D721Med (cell line): Measurements from ENCODE around the gene TIGD6.

Experiments used
- DNase-seq: peaks from one replicate; pipeline ENCODE4 v3.0.0; 2011; ENCODE audit warnings: low spot score; ENCODE audit not compliant: insufficient read length
- FAIRE-seq: peaks from 2 replicates; lab custom pipeline; 2011; peaks lifted over from hg19 to GRCh38; lab: Jason Lieb, UNC
- TF ChIP-seq, protein P1 (sequence below): IDR thresholded peaks from 2 replicates; pipeline ENCODE4 v1.5.1; 2012; ENCODE audit warnings: mild to moderate bottlenecking, control low read depth; ENCODE audit not compliant: insufficient read depth; ENCODE audit errors: missing control alignments

TIGD6 gene

DNA sequence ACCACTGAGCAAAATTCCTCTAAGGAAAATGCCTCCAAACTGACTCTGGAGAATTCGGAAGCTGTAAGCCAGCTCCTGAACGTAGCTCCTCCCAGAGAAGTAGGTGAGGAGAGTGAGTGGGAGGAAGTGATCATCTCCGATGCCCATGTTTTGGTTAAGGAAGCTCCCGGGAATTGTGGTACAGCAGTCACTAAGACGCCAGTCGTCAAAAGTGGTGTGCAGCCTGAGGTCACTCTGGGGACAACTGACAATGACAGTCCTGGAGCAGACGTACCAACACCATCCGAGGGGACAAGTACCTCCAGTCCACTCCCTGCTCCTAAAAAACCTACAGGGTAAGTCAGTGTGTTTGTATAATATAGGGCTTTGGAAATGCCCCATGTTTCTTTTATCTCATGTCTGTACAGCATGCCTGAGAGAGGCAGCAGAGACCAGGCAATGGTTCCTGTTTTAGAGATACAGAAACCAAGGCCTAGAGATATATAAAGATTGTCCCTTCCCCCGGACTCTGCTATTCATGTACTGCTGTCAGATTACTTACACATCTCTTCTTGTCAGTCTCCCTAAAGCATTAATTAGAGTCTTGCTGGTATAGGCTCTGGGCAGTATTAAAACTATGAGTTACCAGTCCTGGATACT lies 24.0 kb upstream of the TIGD6 start:
- TF ChIP-seq, protein P1, sequence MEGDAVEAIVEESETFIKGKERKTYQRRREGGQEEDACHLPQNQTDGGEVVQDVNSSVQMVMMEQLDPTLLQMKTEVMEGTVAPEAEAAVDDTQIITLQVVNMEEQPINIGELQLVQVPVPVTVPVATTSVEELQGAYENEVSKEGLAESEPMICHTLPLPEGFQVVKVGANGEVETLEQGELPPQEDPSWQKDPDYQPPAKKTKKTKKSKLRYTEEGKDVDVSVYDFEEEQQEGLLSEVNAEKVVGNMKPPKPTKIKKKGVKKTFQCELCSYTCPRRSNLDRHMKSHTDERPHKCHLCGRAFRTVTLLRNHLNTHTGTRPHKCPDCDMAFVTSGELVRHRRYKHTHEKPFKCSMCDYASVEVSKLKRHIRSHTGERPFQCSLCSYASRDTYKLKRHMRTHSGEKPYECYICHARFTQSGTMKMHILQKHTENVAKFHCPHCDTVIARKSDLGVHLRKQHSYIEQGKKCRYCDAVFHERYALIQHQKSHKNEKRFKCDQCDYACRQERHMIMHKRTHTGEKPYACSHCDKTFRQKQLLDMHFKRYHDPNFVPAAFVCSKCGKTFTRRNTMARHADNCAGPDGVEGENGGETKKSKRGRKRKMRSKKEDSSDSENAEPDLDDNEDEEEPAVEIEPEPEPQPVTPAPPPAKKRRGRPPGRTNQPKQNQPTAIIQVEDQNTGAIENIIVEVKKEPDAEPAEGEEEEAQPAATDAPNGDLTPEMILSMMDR, result no peak
- no peak for FAIRE-seq
- DNase-seq, result no peak

DNA sequence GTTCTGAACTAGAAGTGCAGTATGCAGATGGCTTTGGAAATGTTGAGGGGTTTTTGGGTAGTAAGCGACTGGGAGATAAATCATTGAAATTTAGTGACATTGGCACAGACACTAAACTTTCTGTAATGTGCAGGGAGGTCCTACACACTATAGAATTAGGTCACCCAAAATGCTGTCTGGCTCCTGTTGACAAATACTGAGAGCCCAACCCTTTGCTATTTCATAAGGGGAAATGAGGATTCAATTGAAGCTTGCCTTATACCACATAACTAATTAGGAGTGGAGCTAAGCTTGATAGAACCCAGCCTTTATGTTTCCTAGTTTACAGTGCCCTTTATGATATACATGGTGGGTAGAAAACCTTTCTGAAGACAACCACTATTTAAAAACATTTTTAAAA lies 22.7 kb upstream of the TIGD6 start:
- TF ChIP-seq, protein P1, result no peak
- DNase-seq (no peak), FAIRE-seq (no peak)

DNA sequence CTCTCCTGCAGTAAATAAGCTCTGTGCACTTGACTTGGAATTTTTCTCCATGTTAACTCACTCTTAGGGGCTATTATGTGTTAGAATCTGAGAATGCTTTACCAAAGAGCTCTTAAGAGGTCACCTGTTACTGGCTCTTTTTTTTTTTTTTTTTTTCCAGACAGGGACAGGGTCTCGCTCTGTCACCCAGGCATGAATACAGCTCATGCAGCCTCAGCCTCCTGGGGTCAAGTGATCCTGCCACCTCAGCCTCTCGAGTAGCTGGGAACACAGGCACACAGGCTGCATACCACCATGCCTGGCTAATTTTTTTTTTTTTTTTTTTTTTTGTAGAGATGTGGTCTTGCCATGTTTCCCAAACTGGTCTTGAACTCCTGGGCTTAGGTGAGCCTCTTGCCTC lies 22.2 kb upstream of the TIGD6 start:
- TF ChIP-seq, protein P1, result no peak
- FAIRE-seq, result no peak
- DNase-seq, result no peak

DNA sequence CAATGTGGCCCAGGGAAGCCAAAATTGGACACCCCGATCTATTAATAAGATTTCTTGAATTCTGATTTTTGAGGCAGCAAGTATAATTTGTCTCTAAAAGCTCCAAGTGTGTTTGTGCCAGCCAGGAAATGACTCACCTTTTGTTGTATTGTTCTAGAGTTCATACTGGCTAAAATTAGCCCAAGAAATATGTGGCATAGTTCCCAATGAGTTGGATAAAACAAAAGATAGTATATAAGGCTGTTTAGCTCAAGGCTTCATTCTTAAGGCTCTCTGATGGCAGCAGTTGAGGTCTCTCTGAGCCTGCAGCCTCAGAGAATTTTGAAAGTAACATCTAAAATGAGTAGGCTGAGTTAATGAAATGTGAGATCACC lies 21.7 kb upstream of the TIGD6 start:
- DNase-seq (no peak), FAIRE-seq (no peak)
- TF ChIP-seq, protein P1, result no peak

DNA sequence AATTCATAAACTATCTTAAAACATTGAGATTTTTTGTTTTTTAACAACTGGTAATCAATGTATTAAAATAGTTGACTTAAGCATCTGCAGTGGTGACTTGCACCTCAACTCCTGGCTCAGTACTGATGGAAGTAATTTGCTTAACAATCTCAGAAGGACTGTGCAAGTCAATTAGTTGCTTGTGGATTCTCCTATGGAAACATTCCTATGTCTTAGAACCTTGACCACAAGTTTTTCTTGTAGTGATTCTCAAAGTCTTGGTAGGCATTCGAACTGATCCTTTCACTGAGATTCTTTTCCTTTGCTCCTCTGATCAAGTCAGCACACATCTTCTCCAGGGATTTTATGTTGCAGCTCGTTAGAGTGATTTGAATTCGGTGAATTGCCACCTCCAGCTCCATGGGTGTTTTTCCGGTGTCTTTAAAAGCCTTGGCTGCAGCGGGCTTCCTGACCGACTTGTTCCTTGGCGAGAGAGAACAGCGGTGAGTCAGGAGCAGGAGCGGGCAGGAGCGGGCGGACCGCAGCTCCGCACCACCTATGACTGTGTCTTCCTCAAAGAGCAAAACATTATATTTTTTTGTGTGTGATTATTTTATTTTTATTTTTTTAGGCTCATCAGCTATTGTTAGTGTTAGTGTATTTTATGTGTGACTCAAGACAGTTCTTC lies 21.2 kb upstream of the TIGD6 start:
- DNase-seq (no peak), FAIRE-seq (no peak)
- TF ChIP-seq, protein P1, result no peak

DNA sequence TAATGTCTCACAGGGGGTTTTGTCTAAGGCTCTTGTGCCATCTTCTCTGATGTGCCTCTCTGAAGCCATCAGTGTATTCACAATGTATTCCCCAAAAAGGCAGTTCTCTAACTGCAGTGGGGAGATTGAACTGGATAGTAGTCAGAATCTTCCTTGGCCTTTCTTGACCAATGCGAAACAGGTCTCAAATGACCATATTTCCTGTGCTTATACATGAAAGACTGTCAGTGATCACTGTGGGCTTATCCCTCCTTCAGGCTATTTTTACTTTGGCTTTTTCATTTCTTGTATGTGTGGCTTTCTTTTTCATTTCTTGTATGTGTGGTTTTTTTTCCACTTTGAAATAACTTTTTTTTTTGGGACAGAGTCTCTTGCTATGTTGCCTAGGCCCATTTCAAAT lies 19.8 kb upstream of the TIGD6 start:
- FAIRE-seq (no peak), DNase-seq (no peak)

More for the DNA sequence above, 19.8 kb upstream of the TIGD6 start:
- TF ChIP-seq, protein P1, result no peak
